HG03159 (cell line): ENCODE results near the gene INO80C.
"Not testable (repeated sequence)": the region's sequence is repeated elsewhere in the genome, so short reads cannot be mapped to it uniquely, and the experiment has no call there.

ENCODE experiments used
- ATAC-seq: cut with Tn5 transposase; IDR thresholded peaks from one replicate; pipeline ENCODE4 v1.9.1; 2021; ENCODE audit warnings: mild to moderate bottlenecking, moderate library complexity; ENCODE audit not compliant: unreplicated experiment

Gene INO80C

GRCh38 chr18:35489913-35490490 is 7.8 kb downstream of the INO80C start:
- ATAC-seq: no peak

- ATAC-seq: not testable (repeated sequence)
Observed at GRCh38 chr18:35489281-35489680, 8.5 kb downstream of the INO80C start.

GRCh38 chr18:35488396-35488795 is 9.4 kb downstream of the INO80C start:
- not testable (repeated sequence) for ATAC-seq

GRCh38 chr18:35487525-35487924 is 10.2 kb downstream of the INO80C start:
- ATAC-seq: not testable (repeated sequence)

GRCh38 chr18:35485852-35486251 is 11.9 kb downstream of the INO80C start:
- ATAC-seq: no peak

GRCh38 chr18:35484034-35484433 is 13.7 kb downstream of the INO80C start:
- no peak for ATAC-seq

- no peak for ATAC-seq
Observed at GRCh38 chr18:35481960-35482366, 15.8 kb downstream of the INO80C start.

- ATAC-seq: no peak
Observed at GRCh38 chr18:35479911-35480586, 17.7 kb downstream of the INO80C start.

- ATAC-seq: peak; percentile 57
Observed at GRCh38 chr18:35478520-35479435, 19.0 kb downstream of the INO80C start.

- no peak for ATAC-seq
Observed at GRCh38 chr18:35477974-35478373, 19.8 kb downstream of the INO80C start.

GRCh38 chr18:35477497-35477896 is 20.3 kb downstream of the INO80C start:
- no peak for ATAC-seq

- no peak for ATAC-seq
Observed at GRCh38 chr18:35474884-35475283, 22.9 kb downstream of the INO80C start.

GRCh38 chr18:35473562-35473961 is 24.2 kb downstream of the INO80C start:
- no peak for ATAC-seq

GRCh38 chr18:35470435-35470834 is 27.3 kb downstream of the INO80C start:
- no peak for ATAC-seq

GRCh38 chr18:35469725-35470124 is 28.0 kb downstream of the INO80C start:
- no peak for ATAC-seq

GRCh38 chr18:35468711-35469110 is 29.0 kb downstream of the INO80C start:
- no peak for ATAC-seq

GRCh38 chr18:35467624-35468016 is 30.1 kb downstream of the INO80C start:
- ATAC-seq: peak; percentile 72

- ATAC-seq: peak; percentile 7
Observed at GRCh38 chr18:35466815-35467623, 30.7 kb downstream of the INO80C start.

GRCh38 chr18:35466334-35466733 is 31.4 kb downstream of the INO80C start:
- ATAC-seq: no peak

GRCh38 chr18:35465329-35465728 is 32.4 kb downstream of the INO80C start:
- ATAC-seq: no peak

GRCh38 chr18:35464831-35465279 is 32.9 kb downstream of the INO80C start:
- ATAC-seq: no peak
